AG04450 (cell line): ENCODE results near the gene SLC52A3. TPM values are rescaled to one million over a fixed set of nuclear protein-coding genes. Genes with fewer than 3 reads are reported as not detected.

Experiments
- CTCF ChIA-PET: fragments of 300-600, 350-600 bp; formaldehyde crosslinking; extraction: SDS; loops from one replicate; lab custom pipeline; 2022; ENCODE audit warnings: antibody characterized with exemption, inconsistent platforms; lab: Charles Lee
- POLR2A ChIA-PET: fragments of 350-600 bp; formaldehyde crosslinking; extraction: SDS; loops from one replicate; lab custom pipeline; 2021; ENCODE audit warnings: antibody characterized with exemption, inconsistent platforms; lab: Yijun Ruan, JAX
- DNase-seq: peaks from one replicate; pipeline ENCODE4 v3.0.0-alpha.2; 2011; ENCODE audit warnings: low read depth, low spot score
- H3K27ac ChIP-seq: one replicate; pipeline ENCODE4 v1.5.1; 2012; ENCODE audit warnings: low read depth, low read length, control low read depth
- H3K27me3 ChIP-seq: one replicate; pipeline ENCODE4 v1.6.0; 2012; ENCODE audit warnings: low read length; ENCODE audit not compliant: control insufficient read depth, insufficient read depth
- H3K4me3 ChIP-seq: 2 replicates; pipeline ENCODE4 v1.5.1; 2011; ENCODE audit warnings: mild to moderate bottlenecking, low read depth, low read length, control low read depth
- H3K9me3 ChIP-seq: 2 replicates; pipeline ENCODE4 v1.5.1; 2012; ENCODE audit warnings: low read length; ENCODE audit not compliant: control insufficient read depth, insufficient read depth
- polyA plus RNA-seq: library from polyadenylated mRNA; depleted of rRNA; stranded (reverse); fragments of >200 nt; gene quantifications from 2 replicates; pipeline ENCODE4 v1.2.3, GENCODE V29; 2011; rRNA removed
- TF ChIP-seq, protein P1 (sequence below): IDR thresholded peaks from 2 replicates; pipeline ENCODE4 v1.5.1; 2011; ENCODE audit warnings: low read depth, low read length, control low read depth, inconsistent platforms

The SLC52A3 gene
- polyA plus RNA-seq, 1 experiment, result not detected

DNA sequence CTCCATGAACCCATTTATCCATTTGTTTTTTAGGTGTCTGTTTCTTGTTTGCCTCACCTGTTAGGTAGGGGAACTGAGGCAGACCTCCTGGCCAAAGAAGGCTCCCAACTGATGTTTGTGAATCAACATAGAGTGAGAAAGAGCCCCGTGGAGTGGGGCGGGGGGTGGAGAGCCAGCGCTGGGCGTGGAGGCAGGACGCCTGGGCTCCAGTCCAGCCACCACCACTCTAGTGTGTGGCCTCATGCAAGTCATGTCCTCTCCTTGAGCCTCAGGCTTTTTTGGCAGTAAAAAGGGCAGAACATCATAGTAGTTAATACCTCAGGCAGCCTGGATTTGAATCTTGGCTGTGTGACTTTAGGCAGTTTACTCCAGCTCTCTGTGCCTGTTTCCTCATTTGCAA is 50.5 kb downstream of the SLC52A3 start:
- H3K27me3 ChIP-seq, result peaks cover 9% of the 10 kb centered on the region
- no peak for DNase-seq

DNA sequence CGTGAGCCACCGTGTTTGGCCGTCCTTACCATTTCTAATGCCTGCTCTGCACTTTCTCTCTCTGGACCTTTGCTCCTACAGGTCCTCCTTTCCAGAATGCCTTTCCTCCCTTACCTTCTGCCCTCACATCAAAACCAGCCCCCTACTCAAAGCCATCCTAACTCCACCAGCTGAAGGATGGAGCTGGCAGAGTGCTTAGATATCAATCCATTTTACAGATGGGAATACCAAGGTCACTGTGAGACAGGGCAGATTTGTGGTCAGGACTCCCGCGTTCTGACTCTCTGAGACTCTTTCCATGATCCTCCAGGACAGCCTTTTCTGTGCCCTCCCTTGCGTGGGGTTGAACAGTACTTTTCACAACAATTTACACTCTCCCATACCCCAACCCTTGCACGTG is 51.0 kb downstream of the SLC52A3 start:
- no peak overlapping the region for H3K4me3 ChIP-seq
- no peaks in the 10 kb centered on the region for H3K9me3 ChIP-seq
- ChIA-PET POLR2A (no interaction called here), CTCF (no interaction called here)
- DNase-seq, result no peak
- no peak overlapping the region for H3K27ac ChIP-seq
- TF ChIP-seq, protein P1, sequence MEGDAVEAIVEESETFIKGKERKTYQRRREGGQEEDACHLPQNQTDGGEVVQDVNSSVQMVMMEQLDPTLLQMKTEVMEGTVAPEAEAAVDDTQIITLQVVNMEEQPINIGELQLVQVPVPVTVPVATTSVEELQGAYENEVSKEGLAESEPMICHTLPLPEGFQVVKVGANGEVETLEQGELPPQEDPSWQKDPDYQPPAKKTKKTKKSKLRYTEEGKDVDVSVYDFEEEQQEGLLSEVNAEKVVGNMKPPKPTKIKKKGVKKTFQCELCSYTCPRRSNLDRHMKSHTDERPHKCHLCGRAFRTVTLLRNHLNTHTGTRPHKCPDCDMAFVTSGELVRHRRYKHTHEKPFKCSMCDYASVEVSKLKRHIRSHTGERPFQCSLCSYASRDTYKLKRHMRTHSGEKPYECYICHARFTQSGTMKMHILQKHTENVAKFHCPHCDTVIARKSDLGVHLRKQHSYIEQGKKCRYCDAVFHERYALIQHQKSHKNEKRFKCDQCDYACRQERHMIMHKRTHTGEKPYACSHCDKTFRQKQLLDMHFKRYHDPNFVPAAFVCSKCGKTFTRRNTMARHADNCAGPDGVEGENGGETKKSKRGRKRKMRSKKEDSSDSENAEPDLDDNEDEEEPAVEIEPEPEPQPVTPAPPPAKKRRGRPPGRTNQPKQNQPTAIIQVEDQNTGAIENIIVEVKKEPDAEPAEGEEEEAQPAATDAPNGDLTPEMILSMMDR, result no peak
- peaks cover 9% of the 10 kb centered on the region for H3K27me3 ChIP-seq

More for the DNA sequence above, 50.5 kb downstream of the SLC52A3 start:
- H3K27ac ChIP-seq, result no peak overlapping the region
- CTCF ChIA-PET, result no interaction called here
- no peak overlapping the region for H3K4me3 ChIP-seq
- H3K9me3 ChIP-seq, result no peaks in the 10 kb centered on the region
- POLR2A ChIA-PET, result no interaction called here
- TF ChIP-seq, protein P1, result no peak

DNA sequence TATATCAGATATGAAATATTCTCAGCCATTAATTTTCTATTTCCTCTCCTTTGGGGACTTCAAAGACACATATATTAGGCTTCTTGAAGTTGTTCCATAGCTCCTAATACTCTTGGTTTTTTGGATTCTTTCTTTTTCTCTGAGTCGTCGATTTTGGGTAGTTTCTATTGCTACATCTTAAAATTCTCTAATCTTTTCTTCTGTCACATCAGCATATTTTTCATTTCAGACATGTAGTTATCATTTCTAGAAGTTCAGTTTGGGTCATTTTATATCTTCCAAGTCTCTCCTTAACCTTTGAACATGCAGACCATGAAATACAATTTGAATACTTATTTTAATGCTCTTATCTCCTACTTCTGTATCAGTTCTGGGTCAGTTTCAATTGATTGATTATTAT is 53.8 kb downstream of the SLC52A3 start:
- Histone ChIP-seq H3K4me3 (no peak overlapping the region), H3K9me3 (peaks cover 1% of the 10 kb centered on the region; the same call in 1 of the 2 replicates), H3K27ac (no peak overlapping the region), H3K27me3 (peaks cover 9% of the 10 kb centered on the region)
- TF ChIP-seq, protein P1, result no peak
- no peak for DNase-seq
- ChIA-PET POLR2A (no interaction called here), CTCF (no interaction called here)

DNA sequence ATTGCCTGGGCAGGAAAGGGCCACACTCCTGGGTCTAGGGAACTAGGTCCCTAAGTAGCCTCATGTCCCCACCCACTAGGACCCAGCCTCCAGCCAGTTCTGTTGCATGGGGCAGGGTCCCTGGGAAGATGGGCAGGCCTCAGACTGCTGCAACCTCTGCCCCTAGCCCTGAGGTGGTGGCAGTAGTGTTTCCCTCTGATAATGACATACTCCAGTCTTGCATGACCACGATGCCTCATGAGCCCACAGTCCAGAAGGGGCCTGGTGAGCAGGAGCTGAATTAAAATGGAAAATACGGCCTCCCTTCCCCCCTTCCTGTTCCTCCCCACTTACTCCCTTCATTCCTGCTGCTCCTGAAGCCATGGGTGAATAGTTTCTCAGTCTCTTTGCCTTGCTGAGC is 56.7 kb downstream of the SLC52A3 start:
- H3K4me3 ChIP-seq, result no peak overlapping the region
- TF ChIP-seq, protein P1, result no peak
- ChIA-PET CTCF (no interaction called here), POLR2A (no interaction called here)
- peaks cover 3% of the 10 kb centered on the region; the same call in 1 of the 2 replicates for H3K9me3 ChIP-seq
- peaks cover 16% of the 10 kb centered on the region for H3K27me3 ChIP-seq
- no peak overlapping the region for H3K27ac ChIP-seq
- no peak for DNase-seq

DNA sequence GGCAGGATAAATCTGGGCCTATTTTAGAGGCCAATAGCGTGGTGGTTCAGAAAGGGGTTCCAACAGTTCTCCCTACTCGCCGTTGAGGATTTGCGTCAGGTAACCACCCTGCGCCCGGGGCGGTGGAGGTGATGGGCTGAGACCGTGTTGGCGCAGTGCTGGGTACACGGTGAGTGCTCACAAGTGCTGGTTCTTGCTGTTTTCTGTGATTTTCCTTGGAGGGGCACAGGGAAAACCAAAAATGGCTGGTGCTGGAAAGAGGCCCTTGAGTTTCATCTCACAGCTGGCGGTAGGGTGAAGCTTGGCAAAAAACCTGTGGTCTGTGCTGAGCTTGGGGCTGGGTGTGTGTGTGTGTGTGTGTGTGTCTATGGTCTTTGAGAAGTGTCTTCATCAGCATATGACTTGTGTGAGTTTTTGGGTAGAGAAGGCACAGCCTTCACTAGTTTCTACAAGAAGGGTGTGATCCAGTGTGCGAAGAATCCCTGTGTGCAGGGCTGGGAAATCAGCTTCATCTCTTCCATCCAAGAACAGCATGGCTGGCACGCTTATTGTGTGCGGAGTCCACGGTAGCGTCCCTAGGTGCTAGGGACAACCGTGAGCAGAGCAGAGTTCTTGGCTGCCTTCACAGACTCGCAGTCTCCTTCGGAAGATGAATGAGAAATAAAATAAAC is 57.4 kb downstream of the SLC52A3 start:
- DNase-seq, result no peak
- ChIA-PET CTCF (no interaction called here), POLR2A (no interaction called here)
- H3K4me3 ChIP-seq, result no peak overlapping the region
- H3K9me3 ChIP-seq, result peaks cover 3% of the 10 kb centered on the region; the same call in 1 of the 2 replicates
- no peak overlapping the region for H3K27ac ChIP-seq
- peaks cover 16% of the 10 kb centered on the region for H3K27me3 ChIP-seq
- TF ChIP-seq, protein P1, result no peak

Other genes with a start within 250 kb of the SLC52A3 start
- 110 and 136 TPM in 2 replicates for gene CSNK2A1, start 224.7 kb downstream of the SLC52A3 start, polyA plus RNA-seq
- gene TCF15, start 158.2 kb downstream of the SLC52A3 start, polyA plus RNA-seq, result not detected in 2 replicates
- 64.6 and 66.4 TPM in 2 replicates for gene SRXN1, start 115.3 kb downstream of the SLC52A3 start, polyA plus RNA-seq
- not detected in 2 replicates for gene SCRT2, start 92.7 kb downstream of the SLC52A3 start, polyA plus RNA-seq
- 1.9 and 2.0 TPM in 2 replicates for gene FAM110A, start 65.2 kb upstream of the SLC52A3 start, polyA plus RNA-seq
- not detected in 2 replicates for gene ANGPT4, start 147.8 kb upstream of the SLC52A3 start, polyA plus RNA-seq
- gene RSPO4, start 233.8 kb upstream of the SLC52A3 start, polyA plus RNA-seq, result not detected in 2 replicates